HepG2 (cell line): ENCODE measurements around the gene KHNYN. TPM values are rescaled to one million over a fixed set of nuclear protein-coding genes. Genes with fewer than 3 reads are reported as not detected.

Experiments used
- ARNTL ChIP-seq: sonication (generic); formaldehyde crosslinking; IDR thresholded peaks from 2 replicates; pipeline ENCODE4 v1.4.0; 2020; ENCODE audit warnings: mild to moderate bottlenecking, missing genetic modification reagents
- CREM ChIP-seq, 2 experiments: sonication (generic) in 1 of 2; formaldehyde crosslinking in 1 of 2; IDR thresholded peaks; 2 replicates each; pipeline versions ENCODE4 v1.4.0 to v1.6.1; 2016 to 2020; ENCODE audit warnings: antibody characterized with exemption in 1 of 2, mild to moderate bottlenecking in 1 of 2, missing genetic modification reagents in 1 of 2
- CSRNP1 ChIP-seq: sonication (generic); formaldehyde crosslinking; IDR thresholded peaks from 2 replicates; pipeline ENCODE4 v1.8.1; 2023; ENCODE audit warnings: mild to moderate bottlenecking, missing genetic modification reagents
- ISL2 ChIP-seq: sonication (generic); formaldehyde crosslinking; IDR thresholded peaks from 2 replicates; pipeline ENCODE4 v1.5.0; 2020; ENCODE audit warnings: missing genetic modification reagents
- KDM6A ChIP-seq: IDR thresholded peaks from 2 replicates; pipeline ENCODE4 v1.6.1; 2016; ENCODE audit warnings: low read depth
- KLF11 ChIP-seq: IDR thresholded peaks from 2 replicates; pipeline ENCODE4 v1.6.1; 2016; ENCODE audit warnings: missing compliant biosample characterization
- MAFF ChIP-seq: IDR thresholded peaks from 2 replicates; pipeline ENCODE4 v1.6.1; 2011; ENCODE audit warnings: low read depth, low read length, improper control_type of control experiment
- MTF1 ChIP-seq: sonication (generic); formaldehyde crosslinking; IDR thresholded peaks from 2 replicates; pipeline ENCODE4 v1.5.0; 2020; ENCODE audit warnings: missing genetic modification reagents
- MYC ChIP-seq: sonication (generic); formaldehyde crosslinking; IDR thresholded peaks from 2 replicates; pipeline ENCODE4 v1.9.0; 2021; ENCODE audit warnings: missing genetic modification reagents, borderline replicate concordance
- RBAK ChIP-seq: sonication (generic); formaldehyde crosslinking; IDR thresholded peaks from 2 replicates; pipeline ENCODE4 v1.5.1; 2020; ENCODE audit warnings: mild to moderate bottlenecking, missing genetic modification reagents
- TCF7L2 ChIP-seq: IDR thresholded peaks from 2 replicates; pipeline ENCODE4 v1.6.1; 2011; ENCODE audit warnings: mild to moderate bottlenecking, low read depth, low read length, moderate library complexity
- TSC22D2 ChIP-seq: sonication (generic); formaldehyde crosslinking; IDR thresholded peaks from 2 replicates; pipeline ENCODE4 v1.5.1; 2020; ENCODE audit warnings: missing genetic modification reagents, mild to moderate bottlenecking, borderline replicate concordance
- ZNF18 ChIP-seq: sonication (generic); formaldehyde crosslinking; IDR thresholded peaks from 2 replicates; pipeline ENCODE4 v1.8.0; 2022; ENCODE audit warnings: mild to moderate bottlenecking, missing genetic modification reagents; ENCODE audit not compliant: insufficient replicate concordance
- ZNF20 ChIP-seq: sonication (generic); formaldehyde crosslinking; IDR thresholded peaks from 2 replicates; pipeline ENCODE4 v1.4.0; 2020; ENCODE audit warnings: mild to moderate bottlenecking, moderate library complexity, missing genetic modification reagents
- ZNF264 ChIP-seq: sonication (generic); formaldehyde crosslinking; IDR thresholded peaks from 2 replicates; pipeline ENCODE4 v1.4.0; 2020; ENCODE audit warnings: missing genetic modification reagents
- ZNF441 ChIP-seq: sonication (generic); formaldehyde crosslinking; IDR thresholded peaks from 2 replicates; pipeline ENCODE4 v1.7.0; 2021; ENCODE audit warnings: missing genetic modification reagents, borderline replicate concordance
- ZNF484 ChIP-seq: sonication (generic); formaldehyde crosslinking; IDR thresholded peaks from 2 replicates; pipeline ENCODE4 v1.5.1; 2020; ENCODE audit warnings: mild to moderate bottlenecking, low read depth, missing genetic modification reagents, borderline replicate concordance
- ZNF577 ChIP-seq: sonication (generic); formaldehyde crosslinking; IDR thresholded peaks from 2 replicates; pipeline ENCODE4 v1.4.0; 2020; ENCODE audit warnings: mild to moderate bottlenecking, low read depth, missing genetic modification reagents, borderline replicate concordance
- ZNF720 ChIP-seq: sonication (generic); formaldehyde crosslinking; IDR thresholded peaks from 2 replicates; pipeline ENCODE4 v1.4.0; 2020; ENCODE audit warnings: missing genetic modification reagents
- ZUFSP ChIP-seq: sonication (generic); formaldehyde crosslinking; IDR thresholded peaks from 2 replicates; pipeline ENCODE4 v1.9.0; 2021; ENCODE audit warnings: missing genetic modification reagents, mild to moderate bottlenecking, borderline replicate concordance
- polyA plus RNA-seq, 8 experiments: library from polyadenylated mRNA; depleted of rRNA in 3 of 8; stranded (reverse) in 7 of 8; unstranded in 1 of 8; fragments of >200 nt; fragmentation: Illumina TruSeq in 4 of 8; extraction: Trizol in 4 of 8; gene quantifications; 2 replicates each; pipeline versions ENCODE4 v1.2.1 to v1.2.3, GENCODE V29; 2011 to 2016; ENCODE audit warnings: low read depth in 4 of 8, missing spikeins in 1 of 8, mixed read lengths in 1 of 8; ENCODE audit not compliant: insufficient read depth in 1 of 8
- total RNA-seq, 5 experiments: library from RNA; depleted of rRNA; stranded (reverse); fragments of >200 nt; fragmentation: Illumina TruSeq; extraction: Trizol; gene quantifications; 2 replicates each; pipeline ENCODE4 v1.2.3, GENCODE V29; 2016; ENCODE audit warnings: low read depth in 1 of 5
- TF ChIP-seq, protein P1 (sequence below): sonication (generic); formaldehyde crosslinking; IDR thresholded peaks from 2 replicates; pipeline ENCODE4 v1.8.1; 2023; ENCODE audit warnings: missing genetic modification reagents, inconsistent platforms, borderline replicate concordance

The KHNYN gene
- total and polyA plus RNA-seq, 2 of the 13 experiments (the other 11 are each of a cell fraction or from before 2014, with no cell fraction given), result 52.8 to 75.7 TPM

- TF ChIP-seq KLF11 (CRISPR knock-in tag) (no peak), MAFF (no peak), TCF7L2 (no peak), RBAK (peak; percentile 46; the same call in 1 of the 2 replicates), ZNF264 (CRISPR knock-in tag) (peak; percentile 94), ZNF20 (CRISPR knock-in tag) (no peak), ZNF484 (CRISPR knock-in tag) (0 out of 2 replicates have a peak, but pooled peaks have one; percentile 65), ZNF577 (CRISPR knock-in tag) (no peak), KDM6A (CRISPR knock-in tag) (no peak), MYC (CRISPR knock-in tag) (peak; percentile 56; the same call in 1 of the 2 replicates), ARNTL (peak; percentile 60; the same call in 1 of the 2 replicates), CREM (IDR thresholded peaks at IDR 0.05) (no peak), CREM (CRISPR knock-in tag; IDR thresholded peaks at IDR 0.05) (no peak), ZNF441 (CRISPR knock-in tag) (no peak), ZUFSP (CRISPR knock-in tag) (no peak), MTF1 (CRISPR knock-in tag) (no peak), ISL2 (peak; percentile 82; the same call in 1 of the 2 replicates), ZNF18 (no peak), TSC22D2 (CRISPR knock-in tag) (peak; percentile 80; the same call in 1 of the 2 replicates), CSRNP1 (CRISPR knock-in tag) (peak; percentile 70; the same call in 1 of the 2 replicates), ZNF720 (CRISPR knock-in tag) (no peak)
- TF ChIP-seq, protein P1, sequence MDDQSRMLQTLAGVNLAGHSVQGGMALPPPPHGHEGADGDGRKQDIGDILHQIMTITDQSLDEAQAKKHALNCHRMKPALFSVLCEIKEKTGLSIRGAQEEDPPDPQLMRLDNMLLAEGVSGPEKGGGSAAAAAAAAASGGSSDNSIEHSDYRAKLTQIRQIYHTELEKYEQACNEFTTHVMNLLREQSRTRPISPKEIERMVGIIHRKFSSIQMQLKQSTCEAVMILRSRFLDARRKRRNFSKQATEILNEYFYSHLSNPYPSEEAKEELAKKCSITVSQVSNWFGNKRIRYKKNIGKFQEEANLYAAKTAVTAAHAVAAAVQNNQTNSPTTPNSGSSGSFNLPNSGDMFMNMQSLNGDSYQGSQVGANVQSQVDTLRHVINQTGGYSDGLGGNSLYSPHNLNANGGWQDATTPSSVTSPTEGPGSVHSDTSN (CRISPR knock-in tag), result no peak
Measured at GRCh38 chr14:24481622-24482324, 52.0 kb downstream of the KHNYN start (continued).
